Measurements from ENCODE around the gene BACE2. TPM values are rescaled to one million over a fixed set of nuclear protein-coding genes. Genes with fewer than 3 reads are reported as not detected.
A peak's percentile ranks its signal among the peaks of the same experiment; 100 is the strongest.

BACE2 gene
- total and polyA plus RNA-seq, 2 donors (not counting 1 experiment from before 2014, with no cell fraction given): 18.4 to 40.8 TPM

- peaks cover 46% of the 10 kb centered on the region for H3K27me3 Mint-ChIP-seq
- WGBS (ENCODE audit: insufficient coverage): 79% methylated on average over 5 of the region's 10 CpGs
- H3K9me3 ChIP-seq (ENCODE audit: control extremely low read depth in 1 of 3, control insufficient read depth in 2 of 3, insufficient read depth in 1 of 3, low read length in 2 of 3): no peaks in the 10 kb centered on the region
Observed at GRCh38 chr21:41317458-41317857, 149.5 kb downstream of the BACE2 start.

GRCh38 chr21:41318218-41318617, 150.3 kb downstream of the BACE2 start:
- intact Hi-C loops (cut with micrococcal nuclease): no loop called here
- Mint-ChIP-seq H3K9me3 (ENCODE audit: insufficient read depth) (no peaks in the 10 kb centered on the region), H3K4me3 (no peak overlapping the region), H3K27ac (peak overlapping the region; percentile 15), H3K27me3 (peaks cover 46% of the 10 kb centered on the region), H3K4me1 (peaks cover 9% of the 10 kb centered on the region)
- no peaks in the 10 kb centered on the region for H3K36me3 ChIP-seq (replicated peaks in 1 of 2; ENCODE audit: control extremely low read depth in 1 of 2, control insufficient read depth in 1 of 2, extremely low read depth in 1 of 2, insufficient read depth in 2 of 2, low read length in 1 of 2)
- DNase-seq (no peak), ATAC-seq (ENCODE audit: low read depth) (no peak)
- no peak overlapping the region for H3K9ac ChIP-seq (ENCODE audit: low read length)
- H4K20me1 ChIP-seq (ENCODE audit: control insufficient read depth, insufficient read depth, low read length, poor library complexity, severe bottlenecking): no peaks in the 10 kb centered on the region
- no peaks in the 10 kb centered on the region for H3K79me2 ChIP-seq (ENCODE audit: control insufficient read depth, insufficient read depth, low read length)
- ChIA-PET POLR2A (no interaction called here), CTCF (interaction anchor here (0.8 to 1.2 kb wide), 3 partner anchors 9 to 35 kb away, joined by 3 read pairs; no protein-coding TSS in a partner anchor)
- no peak overlapping the region for H3K4me2 ChIP-seq (replicated peaks; ENCODE audit: low read depth, low read length, poor library complexity, severe bottlenecking)
- no peak overlapping the region for H2AFZ ChIP-seq (ENCODE audit: insufficient read depth, low read depth, low read length, poor library complexity, severe bottlenecking)
- H3K4me3 ChIP-seq (ENCODE audit: control extremely low read depth in 1 of 5, extremely low read depth in 1 of 5, insufficient read depth in 1 of 5, low read depth in 2 of 5, low read length in 4 of 5): no peak overlapping the region
- 95% methylated on average over 9 of the region's 9 CpGs for WGBS (ENCODE audit: insufficient coverage)
- peaks cover 12 to 15% of the 10 kb centered on the region in 2 donors for H3K4me1 ChIP-seq (ENCODE audit: control insufficient read depth in 2 of 2, insufficient read depth in 2 of 2, low read length in 2 of 2)
- no peak overlapping the region for H3K27ac ChIP-seq (ENCODE audit: low read length in 2 of 2)
- H3K27me3 ChIP-seq (replicated peaks in 1 of 4; ENCODE audit: control extremely low read depth in 1 of 4, control insufficient read depth in 3 of 4, insufficient read depth in 4 of 4, low read length in 3 of 4): peaks cover 0 to 40% (median 16%) of the 10 kb centered on the region in 4 experiments
- H3K9me3 ChIP-seq (ENCODE audit: control extremely low read depth in 1 of 3, control insufficient read depth in 2 of 3, insufficient read depth in 1 of 3, low read length in 2 of 3): no peaks in the 10 kb centered on the region
- TF ChIP-seq EZH2 (IDR thresholded peaks at IDR 0.05; ENCODE audit: borderline replicate concordance, insufficient read depth, low read depth, low read length, poor library complexity, severe bottlenecking) (no peak), CTCF (IDR thresholded peaks at IDR 0.05) (no peak)

More at GRCh38 chr21:41317458-41317857, 149.5 kb downstream of the BACE2 start:
- Histone ChIP-seq H4K20me1 (ENCODE audit: control insufficient read depth, insufficient read depth, low read length, poor library complexity, severe bottlenecking) (no peaks in the 10 kb centered on the region), H2AFZ (ENCODE audit: insufficient read depth, low read depth, low read length, poor library complexity, severe bottlenecking) (no peak overlapping the region), H3K79me2 (ENCODE audit: control insufficient read depth, insufficient read depth, low read length) (no peaks in the 10 kb centered on the region), H3K27ac (ENCODE audit: low read length in 2 of 2) (no peak overlapping the region), H3K27me3 (replicated peaks in 1 of 4; ENCODE audit: control extremely low read depth in 1 of 4, control insufficient read depth in 3 of 4, insufficient read depth in 4 of 4, low read length in 3 of 4) (peaks cover 0 to 40% (median 16%) of the 10 kb centered on the region in 4 experiments), H3K4me1 (ENCODE audit: control insufficient read depth in 2 of 2, insufficient read depth in 2 of 2, low read length in 2 of 2) (peaks cover 12 to 15% of the 10 kb centered on the region in 2 donors), H3K36me3 (replicated peaks in 1 of 2; ENCODE audit: control extremely low read depth in 1 of 2, control insufficient read depth in 1 of 2, extremely low read depth in 1 of 2, insufficient read depth in 2 of 2, low read length in 1 of 2) (no peaks in the 10 kb centered on the region), H3K4me2 (replicated peaks; ENCODE audit: low read depth, low read length, poor library complexity, severe bottlenecking) (no peak overlapping the region), H3K9ac (ENCODE audit: low read length) (no peak overlapping the region), H3K4me3 (ENCODE audit: control extremely low read depth in 1 of 5, extremely low read depth in 1 of 5, insufficient read depth in 1 of 5, low read depth in 2 of 5, low read length in 4 of 5) (no peak overlapping the region)
- peak overlapping the region; percentile 16 for H3K27ac Mint-ChIP-seq
- intact Hi-C loops (cut with micrococcal nuclease): no loop called here
- POLR2A ChIA-PET: interaction anchor here (0.6 kb wide), 1 partner anchor 19 kb away, joined by 4 read pairs; no protein-coding TSS in a partner anchor
- ATAC-seq (ENCODE audit: low read depth) (no peak), DNase-seq (no peak)
- TF ChIP-seq EZH2 (IDR thresholded peaks at IDR 0.05; ENCODE audit: borderline replicate concordance, insufficient read depth, low read depth, low read length, poor library complexity, severe bottlenecking) (no peak), CTCF (IDR thresholded peaks at IDR 0.05) (no peak)
- no peaks in the 10 kb centered on the region for H3K9me3 Mint-ChIP-seq (ENCODE audit: insufficient read depth)
- H3K4me1 Mint-ChIP-seq: peaks cover 9% of the 10 kb centered on the region
- H3K4me3 Mint-ChIP-seq: peak overlapping the region; percentile 57
- CTCF ChIA-PET: no interaction called here
